Measurements from ENCODE around the gene CTBP2.

DNA sequence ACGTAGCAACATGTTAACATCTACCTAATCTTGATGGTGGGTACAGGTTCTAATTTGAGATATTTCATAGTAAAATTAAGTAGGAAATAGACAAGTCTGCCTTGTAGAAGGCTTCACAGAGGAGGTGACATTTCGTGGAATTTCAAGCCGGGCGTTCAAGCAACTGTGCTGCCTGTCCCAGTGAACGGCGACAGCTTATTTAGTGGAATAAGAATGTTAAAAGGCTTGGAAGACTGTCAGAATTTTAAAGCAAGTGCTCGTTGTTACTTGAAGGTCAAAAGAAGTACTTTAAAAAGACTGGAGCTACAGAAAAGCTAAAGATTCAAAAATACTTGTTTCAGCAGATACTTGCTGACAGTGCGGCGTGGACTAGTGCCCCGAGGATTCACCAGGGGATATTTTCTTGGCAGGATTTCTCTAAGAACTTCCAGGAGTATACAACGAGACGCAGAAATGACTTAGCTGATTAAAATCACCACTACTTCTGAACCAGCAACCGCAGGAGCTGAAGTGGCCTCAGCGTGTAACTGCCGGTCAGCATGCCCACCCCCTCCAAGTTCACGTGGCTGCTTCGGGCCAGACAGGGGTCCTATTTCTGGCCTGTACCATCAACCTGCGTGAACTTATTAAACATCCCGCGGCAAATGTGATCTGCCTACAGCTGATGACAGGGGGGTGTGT is 46.5 kb downstream of the CTBP2 start:
- TF ChIP-seq NFRKB (IDR thresholded peaks at IDR 0.05) = no peak
- no peak for TF ChIP-seq TARDBP (IDR thresholded peaks at IDR 0.05)
- TF ChIP-seq ELF4 (IDR thresholded peaks at IDR 0.05) = no peak
